ENCODE measurements around the gene PCDHB15. TPM values are rescaled to one million over a fixed set of nuclear protein-coding genes. Genes with fewer than 3 reads are reported as not detected.

Gene PCDHB15
- total and polyA plus RNA-seq, 3 donors from 2014 or later: 10.3 to 27.6 (median 22.1) TPM

GRCh38 chr5:141260458-141261237 is 15.5 kb downstream of the PCDHB15 start:
- Histone ChIP-seq H3K36me3 (ENCODE audit: low read depth, missing control alignments) (no peaks in the 10 kb centered on the region), H3K4me1 (no peaks in the 10 kb centered on the region), H3K27ac (no peak overlapping the region), H3K4me3 (no peak overlapping the region), H3K9me3 (peaks cover 3% of the 10 kb centered on the region), H3K27me3 (no peaks in the 10 kb centered on the region)
- intact Hi-C loops (cut with DNase I; ENCODE audit: low total_unique reads): no loop called here
- no peak for DNase-seq
- TF ChIP-seq POLR2A (IDR thresholded peaks at IDR 0.05) (no peak), CTCF (IDR thresholded peaks at IDR 0.05) (no peak)
- WGBS, 2 donors: 75 to 83% methylated on average over 5 of the region's 5 CpGs

- Histone ChIP-seq H3K4me1 (no peaks in the 10 kb centered on the region), H3K27me3 (no peaks in the 10 kb centered on the region), H3K27ac (no peak overlapping the region), H3K9me3 (peaks cover 3% of the 10 kb centered on the region), H3K4me3 (no peak overlapping the region), H3K36me3 (ENCODE audit: low read depth, missing control alignments) (no peaks in the 10 kb centered on the region)
- TF ChIP-seq CTCF (IDR thresholded peaks at IDR 0.05) (no peak), POLR2A (IDR thresholded peaks at IDR 0.05) (no peak)
- intact Hi-C loops (cut with DNase I; ENCODE audit: low total_unique reads): no loop called here
- DNase-seq: no peak
- WGBS, 2 donors: 69 to 83% methylated on average over 1 of the region's 1 CpG
Observed at GRCh38 chr5:141261238-141261546, 16.0 kb downstream of the PCDHB15 start.

GRCh38 chr5:141269195-141269594 is 24.0 kb downstream of the PCDHB15 start:
- 67 to 85% methylated on average over 4 of the region's 4 CpGs for whole genome bisulfite sequencing, 2 donors
- Histone ChIP-seq H3K27ac (peak overlapping the region in 1 of 2 donors; percentile 7), H3K36me3 (ENCODE audit: low read depth, missing control alignments) (no peaks in the 10 kb centered on the region), H3K4me1 (no peaks in the 10 kb centered on the region), H3K27me3 (no peaks in the 10 kb centered on the region), H3K9me3 (no peaks in the 10 kb centered on the region), H3K4me3 (peak overlapping the region in 1 of 2 donors; percentile 6)
- no peak for DNase-seq
- intact Hi-C loops (cut with DNase I; ENCODE audit: low total_unique reads): no loop called here
- TF ChIP-seq POLR2A (IDR thresholded peaks at IDR 0.05): no peak
- TF ChIP-seq CTCF (IDR thresholded peaks at IDR 0.05): no peak

- intact Hi-C loops (cut with DNase I; ENCODE audit: low total_unique reads): no loop called here
- H3K9me3 ChIP-seq: no peaks in the 10 kb centered on the region
- peak overlapping the region; percentile 15 to 20 for H3K27ac ChIP-seq
- peak; percentile 70 for DNase-seq
- TF ChIP-seq CTCF (IDR thresholded peaks at IDR 0.05) (peak; percentile 46 to 66 (median 61)), POLR2A (IDR thresholded peaks at IDR 0.05) (no peak)
- no peak overlapping the region for H3K4me3 ChIP-seq
- no peaks in the 10 kb centered on the region for H3K36me3 ChIP-seq (ENCODE audit: low read depth, missing control alignments)
- 41 to 63% methylated on average over 3 of the region's 3 CpGs for WGBS, 2 donors
- H3K4me1 ChIP-seq: no peaks in the 10 kb centered on the region
- H3K27me3 ChIP-seq: no peaks in the 10 kb centered on the region
Observed at GRCh38 chr5:141272906-141273305, 27.7 kb downstream of the PCDHB15 start.

- no peak for TF ChIP-seq POLR2A (IDR thresholded peaks at IDR 0.05)
- TF ChIP-seq CTCF (IDR thresholded peaks at IDR 0.05): no peak
- WGBS, 2 donors: 73 to 81% methylated on average over 4 of the region's 4 CpGs
- no peaks in the 10 kb centered on the region for H3K9me3 ChIP-seq
- peak; percentile 87 for DNase-seq
- no peaks in the 10 kb centered on the region for H3K36me3 ChIP-seq (ENCODE audit: low read depth, missing control alignments)
- no peak overlapping the region for H3K4me3 ChIP-seq
- peak overlapping the region; percentile 70 to 76 for H3K27ac ChIP-seq
- peaks cover 15% of the 10 kb centered on the region for H3K4me1 ChIP-seq
- intact Hi-C loops (cut with DNase I; ENCODE audit: low total_unique reads): no loop called here
- H3K27me3 ChIP-seq: no peaks in the 10 kb centered on the region
Observed at GRCh38 chr5:141298376-141298775, 53.2 kb downstream of the PCDHB15 start.

Data from testis (tissue), 3 donors.